Activated naive CD4-positive, alpha-beta T cell treated with anti-CD3 and anti-CD28 coated beads, Interleukin-2, amount 50 U/mL, for 24 hours (primary cell): ENCODE measurements around the gene MPHOSPH6.
"Not testable (repeated sequence)": the region's sequence is repeated elsewhere in the genome, so short reads cannot be mapped to it uniquely, and the experiment has no call there.

Experiments
- H3K27ac Mint-ChIP-seq: one replicate; pipeline ENCODE4 v1.8.0; 2021; ENCODE audit warnings: mild to moderate bottlenecking, mixed read lengths
- H3K27me3 Mint-ChIP-seq: one replicate; pipeline ENCODE4 v1.8.0; 2021; ENCODE audit warnings: mixed read lengths
- H3K36me3 Mint-ChIP-seq: one replicate; pipeline ENCODE4 v1.8.0; 2021; ENCODE audit warnings: mixed read lengths
- H3K4me1 Mint-ChIP-seq: one replicate; pipeline ENCODE4 v1.8.0; 2021; ENCODE audit warnings: mixed read lengths
- H3K4me3 Mint-ChIP-seq: one replicate; pipeline ENCODE4 v1.8.0; 2021; ENCODE audit warnings: mild to moderate bottlenecking, mixed read lengths
- H3K9me3 Mint-ChIP-seq: one replicate; pipeline ENCODE4 v1.8.0; 2021; ENCODE audit warnings: mixed read lengths

MPHOSPH6 gene

GRCh38 chr16:82147546-82147945 is 22.5 kb downstream of the MPHOSPH6 start:
- Mint-ChIP-seq H3K27me3 (no peaks in the 10 kb centered on the region), H3K4me1 (peaks cover 6% of the 10 kb centered on the region), H3K9me3 (no peaks in the 10 kb centered on the region), H3K36me3 (peaks cover 26% of the 10 kb centered on the region), H3K27ac (peak overlapping the region; percentile 76), H3K4me3 (no peak overlapping the region)

- Mint-ChIP-seq H3K4me3 (no peak overlapping the region), H3K27me3 (no peaks in the 10 kb centered on the region), H3K36me3 (peaks cover 26% of the 10 kb centered on the region), H3K27ac (no peak overlapping the region), H3K9me3 (no peaks in the 10 kb centered on the region), H3K4me1 (peaks cover 6% of the 10 kb centered on the region)
Measured at GRCh38 chr16:82146957-82147356, 23.1 kb downstream of the MPHOSPH6 start.

- Mint-ChIP-seq H3K4me1 (peaks cover 6% of the 10 kb centered on the region), H3K36me3 (peaks cover 26% of the 10 kb centered on the region), H3K4me3 (no peak overlapping the region), H3K27ac (no peak overlapping the region), H3K9me3 (no peaks in the 10 kb centered on the region), H3K27me3 (no peaks in the 10 kb centered on the region)
Measured at GRCh38 chr16:82146556-82146955, 23.5 kb downstream of the MPHOSPH6 start.

GRCh38 chr16:82139286-82139571 is 30.8 kb downstream of the MPHOSPH6 start:
- Mint-ChIP-seq H3K4me3 (peak overlapping the region; percentile 59), H3K36me3 (peaks cover 10% of the 10 kb centered on the region), H3K4me1 (peaks cover 16% of the 10 kb centered on the region)
- not testable (repeated sequence) for H3K27ac Mint-ChIP-seq, H3K9me3 Mint-ChIP-seq, H3K27me3 Mint-ChIP-seq

- Mint-ChIP-seq H3K4me3 (peak overlapping the region; percentile 59), H3K27ac (no peak overlapping the region), H3K27me3 (no peaks in the 10 kb centered on the region), H3K36me3 (peaks cover 10% of the 10 kb centered on the region), H3K9me3 (peaks cover 6% of the 10 kb centered on the region), H3K4me1 (peaks cover 21% of the 10 kb centered on the region)
Measured at GRCh38 chr16:82138478-82139285, 31.3 kb downstream of the MPHOSPH6 start.

GRCh38 chr16:82137822-82138167 is 32.2 kb downstream of the MPHOSPH6 start:
- Mint-ChIP-seq H3K4me1 (peaks cover 29% of the 10 kb centered on the region), H3K27me3 (no peaks in the 10 kb centered on the region), H3K9me3 (peaks cover 6% of the 10 kb centered on the region), H3K36me3 (peaks cover 10% of the 10 kb centered on the region), H3K4me3 (no peak overlapping the region), H3K27ac (no peak overlapping the region)

- no peak overlapping the region for H3K4me3 Mint-ChIP-seq
- H3K27me3 Mint-ChIP-seq, result no peaks in the 10 kb centered on the region
- peaks cover 6% of the 10 kb centered on the region for H3K9me3 Mint-ChIP-seq
- no peak overlapping the region for H3K27ac Mint-ChIP-seq
- H3K36me3 Mint-ChIP-seq, result peaks cover 10% of the 10 kb centered on the region
- H3K4me1 Mint-ChIP-seq, result peaks cover 29% of the 10 kb centered on the region
Measured at GRCh38 chr16:82136956-82137821, 32.8 kb downstream of the MPHOSPH6 start.

- Mint-ChIP-seq H3K27me3 (no peaks in the 10 kb centered on the region), H3K4me3 (no peak overlapping the region), H3K27ac (no peak overlapping the region), H3K4me1 (peaks cover 29% of the 10 kb centered on the region), H3K36me3 (peaks cover 10% of the 10 kb centered on the region), H3K9me3 (peaks cover 6% of the 10 kb centered on the region)
Measured at GRCh38 chr16:82135844-82136243, 34.2 kb downstream of the MPHOSPH6 start.

- Mint-ChIP-seq H3K4me1 (peaks cover 29% of the 10 kb centered on the region), H3K27ac (no peak overlapping the region), H3K4me3 (no peak overlapping the region), H3K27me3 (no peaks in the 10 kb centered on the region), H3K36me3 (peaks cover 10% of the 10 kb centered on the region), H3K9me3 (peaks cover 6% of the 10 kb centered on the region)
Measured at GRCh38 chr16:82134846-82135245, 35.2 kb downstream of the MPHOSPH6 start.

- Mint-ChIP-seq H3K4me1 (peaks cover 27% of the 10 kb centered on the region), H3K9me3 (peaks cover 3% of the 10 kb centered on the region), H3K4me3 (peak overlapping the region; percentile 23), H3K36me3 (peaks cover 7% of the 10 kb centered on the region), H3K27ac (peak overlapping the region; percentile 72), H3K27me3 (no peaks in the 10 kb centered on the region)
Measured at GRCh38 chr16:82133798-82134197, 36.2 kb downstream of the MPHOSPH6 start.

- Mint-ChIP-seq H3K4me1 (peaks cover 20% of the 10 kb centered on the region), H3K36me3 (no peaks in the 10 kb centered on the region), H3K4me3 (no peak overlapping the region), H3K27me3 (no peaks in the 10 kb centered on the region), H3K27ac (no peak overlapping the region), H3K9me3 (no peaks in the 10 kb centered on the region)
Measured at GRCh38 chr16:82129881-82130280, 40.1 kb downstream of the MPHOSPH6 start.

GRCh38 chr16:82124651-82125050 is 45.4 kb downstream of the MPHOSPH6 start:
- Mint-ChIP-seq H3K27me3 (no peaks in the 10 kb centered on the region), H3K27ac (no peak overlapping the region), H3K9me3 (no peaks in the 10 kb centered on the region), H3K4me3 (no peak overlapping the region), H3K36me3 (peaks cover 2% of the 10 kb centered on the region), H3K4me1 (no peaks in the 10 kb centered on the region)

GRCh38 chr16:82119405-82119804 is 50.6 kb downstream of the MPHOSPH6 start:
- Mint-ChIP-seq H3K36me3 (peaks cover 2% of the 10 kb centered on the region), H3K9me3 (no peaks in the 10 kb centered on the region), H3K27ac (no peak overlapping the region), H3K27me3 (no peaks in the 10 kb centered on the region), H3K4me1 (no peaks in the 10 kb centered on the region), H3K4me3 (no peak overlapping the region)

- Mint-ChIP-seq H3K9me3 (no peaks in the 10 kb centered on the region), H3K27me3 (no peaks in the 10 kb centered on the region), H3K27ac (no peak overlapping the region), H3K36me3 (peaks cover 2% of the 10 kb centered on the region), H3K4me3 (no peak overlapping the region), H3K4me1 (no peaks in the 10 kb centered on the region)
Measured at GRCh38 chr16:82118749-82119148, 51.3 kb downstream of the MPHOSPH6 start.

GRCh38 chr16:82116535-82116934 is 53.5 kb downstream of the MPHOSPH6 start:
- Mint-ChIP-seq H3K27ac (no peak overlapping the region), H3K27me3 (no peaks in the 10 kb centered on the region), H3K4me1 (no peaks in the 10 kb centered on the region), H3K4me3 (no peak overlapping the region), H3K9me3 (no peaks in the 10 kb centered on the region), H3K36me3 (no peaks in the 10 kb centered on the region)

- no peaks in the 10 kb centered on the region for H3K9me3 Mint-ChIP-seq
- no peaks in the 10 kb centered on the region for H3K4me1 Mint-ChIP-seq
- H3K4me3 Mint-ChIP-seq, result no peak overlapping the region
- H3K36me3 Mint-ChIP-seq, result no peaks in the 10 kb centered on the region
- no peak overlapping the region for H3K27ac Mint-ChIP-seq
- no peaks in the 10 kb centered on the region for H3K27me3 Mint-ChIP-seq
Measured at GRCh38 chr16:82113741-82114140, 56.3 kb downstream of the MPHOSPH6 start.
